B cell (primary cell): ENCODE results near the gene NBDY. TPM values are rescaled to one million over a fixed set of nuclear protein-coding genes. Genes with fewer than 3 reads are reported as not detected.

Experiments used
- ATAC-seq: fragments of 200-7000 bp; cut with Tn5 transposase; one replicate; pipeline ENCODE4 v1.10.0; 2021; ENCODE audit warnings: low read depth, mild to moderate bottlenecking, moderate number of reproducible peaks, moderate library complexity
- CTCF ChIA-PET: fragments of 350-600 bp; sonication (Branson Sonifier 250); formaldehyde crosslinking; loops from one replicate; lab custom pipeline; 2021; ENCODE audit warnings: antibody characterized with exemption, inconsistent platforms; lab: Charles Lee
- POLR2A ChIA-PET: fragments of 350-600 bp; sonication (Branson Sonifier 250); formaldehyde crosslinking; loops from one replicate; lab custom pipeline; 2021; ENCODE audit warnings: antibody characterized with exemption; lab: Charles Lee
- DNase-seq: peaks from one replicate; pipeline ENCODE4 v3.0.0; 2013
- H2AFZ ChIP-seq: 2 replicates; pipeline ENCODE4 v1.6.1; 2012; ENCODE audit warnings: mild to moderate bottlenecking, low read depth, low read length; ENCODE audit not compliant: insufficient read depth, poor library complexity, severe bottlenecking
- H3K27ac ChIP-seq, 2 donors: 1 replicate in 1 of 2; 2 replicates in 1 of 2; pipeline ENCODE4 v1.5.1; 2012 to 2013; ENCODE audit warnings: low read length in 2 of 2, mild to moderate bottlenecking in 2 of 2, moderate library complexity in 1 of 2
- H3K27me3 ChIP-seq, 4 experiments: fragments of 200-600 bp in 1 of 4; sonication (generic) in 1 of 4; replicated peaks in 1 of 4; 1 replicate in 2 of 4; 2 replicates in 2 of 4; pipeline versions ENCODE4 v1.6.1 to v1.7.0; 2013 to 2016; ENCODE audit warnings: low read length in 3 of 4, mild to moderate bottlenecking in 2 of 4, mixed read lengths in 1 of 4, moderate library complexity in 1 of 4; ENCODE audit not compliant: insufficient read depth in 4 of 4, control insufficient read depth in 3 of 4; ENCODE audit errors: control extremely low read depth in 1 of 4
- H3K36me3 ChIP-seq, 2 experiments: replicated peaks in 1 of 2; 1 replicate in 1 of 2; 2 replicates in 1 of 2; pipeline versions ENCODE4 v1.6.1 to v1.7.1; 2013; ENCODE audit warnings: low read length in 1 of 2; ENCODE audit not compliant: insufficient read depth in 2 of 2, control insufficient read depth in 1 of 2; ENCODE audit errors: control extremely low read depth in 1 of 2, extremely low read depth in 1 of 2
- H3K4me1 ChIP-seq, 2 donors: fragments of 200-600 bp in 1 of 2; sonication (generic) in 1 of 2; 1 replicate in 1 of 2; 2 replicates in 1 of 2; pipeline versions ENCODE4 v1.5.1 to v1.6.1; 2013 to 2017; ENCODE audit warnings: low read length in 2 of 2; ENCODE audit not compliant: control insufficient read depth in 2 of 2, insufficient read depth in 2 of 2
- H3K4me2 ChIP-seq: replicated peaks from 2 replicates; pipeline ENCODE3; 2012; ENCODE audit warnings: mild to moderate bottlenecking, low read depth, low read length; ENCODE audit not compliant: poor library complexity, severe bottlenecking
- H3K4me3 ChIP-seq, 5 experiments: fragments of 200-600 bp in 1 of 5; sonication (generic) in 1 of 5; 1 replicate in 3 of 5; 2 replicates in 2 of 5; pipeline versions ENCODE4 v1.5.1 to v1.7.0; 2011 to 2016; ENCODE audit warnings: low read length in 4 of 5, mild to moderate bottlenecking in 4 of 5, low read depth in 2 of 5, control low read depth in 1 of 5, moderate library complexity in 1 of 5; ENCODE audit not compliant: insufficient read depth in 1 of 5; ENCODE audit errors: control extremely low read depth in 1 of 5, extremely low read depth in 1 of 5
- H3K79me2 ChIP-seq: fragments of 200-600 bp; sonication (generic); one replicate; pipeline ENCODE4 v1.6.0; 2016; ENCODE audit warnings: low read length; ENCODE audit not compliant: control insufficient read depth, insufficient read depth
- H3K9ac ChIP-seq: fragments of 200-600 bp; sonication (generic); 2 replicates; pipeline ENCODE4 v1.6.1; 2017; ENCODE audit warnings: mild to moderate bottlenecking, low read length, moderate library complexity
- H3K9me3 ChIP-seq, 3 donors: one replicate each; pipeline versions ENCODE4 v1.6.1 to v1.7.1; 2013; ENCODE audit warnings: low read length in 2 of 3; ENCODE audit not compliant: control insufficient read depth in 2 of 3, insufficient read depth in 1 of 3; ENCODE audit errors: control extremely low read depth in 1 of 3
- H4K20me1 ChIP-seq: 2 replicates; pipeline ENCODE4 v1.6.0; 2012; ENCODE audit warnings: mild to moderate bottlenecking, low read length; ENCODE audit not compliant: insufficient read depth, control insufficient read depth, poor library complexity, severe bottlenecking
- H3K27ac Mint-ChIP-seq: one replicate; pipeline ENCODE4 v1.8.0; 2021; ENCODE audit warnings: mixed read lengths
- H3K27me3 Mint-ChIP-seq: one replicate; pipeline ENCODE4 v1.8.0; 2021; ENCODE audit warnings: mixed read lengths
- H3K4me1 Mint-ChIP-seq: one replicate; pipeline ENCODE4 v1.8.0; 2021; ENCODE audit warnings: mixed read lengths
- H3K4me3 Mint-ChIP-seq: one replicate; pipeline ENCODE4 v1.8.0; 2021; ENCODE audit warnings: mixed read lengths
- H3K9me3 Mint-ChIP-seq: one replicate; pipeline ENCODE4 v1.8.0; 2022; ENCODE audit warnings: mixed read lengths; ENCODE audit not compliant: insufficient read depth
- CTCF ChIP-seq: fragments of 200-600 bp; IDR thresholded peaks from one replicate; pipeline ENCODE4 v1.8.0; 2022; ENCODE audit warnings: antibody characterized with exemption, mild to moderate bottlenecking
- EZH2 ChIP-seq: IDR thresholded peaks from 2 replicates; pipeline ENCODE4 v1.6.1; 2012; ENCODE audit warnings: borderline replicate concordance, low read depth, mild to moderate bottlenecking, moderate library complexity, low read length; ENCODE audit not compliant: insufficient read depth, poor library complexity, severe bottlenecking
- WGBS: methylation state at CpG from one replicate; pipeline ENCODE4 v1.1.5; 2013; ENCODE audit warnings: missing lambda C conversion rate; ENCODE audit not compliant: insufficient coverage; 5-methylcytosine and 5-hydroxymethylcytosine counted together
- intact Hi-C: fragments of 100-400 bp; cut with micrococcal nuclease; formaldehyde crosslinking; loops from one replicate; pipeline ENCODE4 v1.10.0; 2022
- polyA plus RNA-seq: library from polyadenylated mRNA; depleted of rRNA; stranded (reverse); fragments of >200 nt; gene quantifications from 2 replicates; pipeline ENCODE4 v1.2.3, GENCODE V29; 2012
- total RNA-seq, 2 donors: library from RNA; stranded (reverse); fragments of 120-200 nt in 1 of 2; gene quantifications; 1 replicate in 1 of 2; 2 replicates in 1 of 2; pipeline versions ENCODE4 v1.2.3 to v1.2.4, GENCODE V29; 2013 to 2022

Gene NBDY
- total and polyA plus RNA-seq, 2 donors (not counting 1 experiment from before 2014, with no cell fraction given) = 26.7 to 36.5 TPM

GRCh38 chrX:56762707-56763555 is 33.9 kb downstream of the NBDY start:
- DNase-seq (no peak), ATAC-seq (no peak)
- intact Hi-C loops = no loop called here
- H3K79me2 ChIP-seq = peaks cover 24% of the 10 kb centered on the region
- peak overlapping the region; percentile 52 to 99 for H3K27ac ChIP-seq
- POLR2A ChIA-PET = no interaction called here
- TF ChIP-seq CTCF (no peak), EZH2 (no peak)
- peak overlapping the region; percentile 82 for H3K4me2 ChIP-seq
- H3K4me3 ChIP-seq = peak overlapping the region in 2 of 5 experiments; percentile 66 to 83
- no peaks in the 10 kb centered on the region for H4K20me1 ChIP-seq
- Mint-ChIP-seq H3K27ac (peak overlapping the region; percentile 86), H3K27me3 (no peaks in the 10 kb centered on the region), H3K4me1 (peaks cover 47% of the 10 kb centered on the region), H3K9me3 (no peaks in the 10 kb centered on the region), H3K4me3 (peak overlapping the region; percentile 69)
- 77% methylated on average over 5 of the region's 6 CpGs for WGBS
- no peaks in the 10 kb centered on the region for H3K36me3 ChIP-seq
- peak overlapping the region; percentile 85 for H2AFZ ChIP-seq
- peak overlapping the region; percentile 82 for H3K9ac ChIP-seq
- H3K9me3 ChIP-seq = no peaks in the 10 kb centered on the region
- CTCF ChIA-PET = interaction anchor here (0.7 to 3.9 kb wide), 3 partner anchors 215 to 1152 kb away, joined by 3 to 28 read pairs (median 4); no protein-coding TSS in a partner anchor
- H3K27me3 ChIP-seq = no peaks in the 10 kb centered on the region
- peaks cover 50% of the 10 kb centered on the region in 2 donors for H3K4me1 ChIP-seq

GRCh38 chrX:56763556-56764152 is 34.6 kb downstream of the NBDY start:
- Mint-ChIP-seq H3K4me3 (peak overlapping the region; percentile 52), H3K9me3 (no peaks in the 10 kb centered on the region), H3K4me1 (peaks cover 47% of the 10 kb centered on the region), H3K27me3 (no peaks in the 10 kb centered on the region), H3K27ac (peak overlapping the region; percentile 86)
- no peaks in the 10 kb centered on the region for H3K27me3 ChIP-seq
- no peaks in the 10 kb centered on the region for H3K9me3 ChIP-seq
- CTCF ChIA-PET = interaction anchor here (1.1 to 3.9 kb wide), 4 partner anchors 41 to 218 kb away, joined by 3 to 28 read pairs (median 4); no protein-coding TSS in a partner anchor
- peak overlapping the region; percentile 85 for H2AFZ ChIP-seq
- ATAC-seq = no peak
- peak overlapping the region; percentile 86 to 99 for H3K27ac ChIP-seq
- H3K4me1 ChIP-seq = peaks cover 50% of the 10 kb centered on the region in 2 donors
- POLR2A ChIA-PET = no interaction called here
- H3K9ac ChIP-seq = peak overlapping the region; percentile 82
- H3K4me2 ChIP-seq = peak overlapping the region; percentile 82
- peak; percentile 44 for DNase-seq
- peaks cover 19% of the 10 kb centered on the region for H3K79me2 ChIP-seq
- TF ChIP-seq EZH2 (no peak), CTCF (no peak)
- peak overlapping the region in 4 of 5 experiments; percentile 11 to 83 (median 71) for H3K4me3 ChIP-seq
- no peaks in the 10 kb centered on the region for H4K20me1 ChIP-seq
- 78% methylated on average over 9 of the region's 11 CpGs for WGBS
- no peaks in the 10 kb centered on the region for H3K36me3 ChIP-seq
- intact Hi-C loops = no loop called here
